Measurements from ENCODE around the gene HSPBP1.
A peak's percentile ranks its signal among the peaks of the same experiment; 100 is the strongest.

The HSPBP1 gene

GRCh38 chr19:55299991-55300390, 20.1 kb upstream of the HSPBP1 start:
- H3K4me3 Mint-ChIP-seq = no peak overlapping the region
- no peaks in the 10 kb centered on the region for H3K9me3 Mint-ChIP-seq
- H3K4me1 Mint-ChIP-seq = peaks cover 2 to 13% of the 10 kb centered on the region in 2 donors
- peaks cover 5 to 6% of the 10 kb centered on the region in 2 donors for H3K27me3 Mint-ChIP-seq
- no peaks in the 10 kb centered on the region for H3K36me3 Mint-ChIP-seq
- ATAC-seq (replicated peaks) (no peak), DNase-seq (no peak)
- no peak overlapping the region for H3K27ac Mint-ChIP-seq

- no peak for ATAC-seq (replicated peaks)
- Mint-ChIP-seq H3K27ac (no peak overlapping the region), H3K4me1 (peaks cover 2 to 11% of the 10 kb centered on the region in 2 donors), H3K9me3 (no peaks in the 10 kb centered on the region), H3K36me3 (no peaks in the 10 kb centered on the region), H3K27me3 (peaks cover 5 to 6% of the 10 kb centered on the region in 2 donors), H3K4me3 (no peak overlapping the region)
- no peak for DNase-seq
Observed at GRCh38 chr19:55297267-55297666, 17.4 kb upstream of the HSPBP1 start.

GRCh38 chr19:55289117-55289796, 9.3 kb upstream of the HSPBP1 start:
- H3K36me3 Mint-ChIP-seq = no peaks in the 10 kb centered on the region
- no peak overlapping the region for H3K4me3 Mint-ChIP-seq
- H3K27ac Mint-ChIP-seq = no peak overlapping the region
- no peaks in the 10 kb centered on the region for H3K9me3 Mint-ChIP-seq
- peaks cover 0 to 5% of the 10 kb centered on the region in 2 donors for H3K4me1 Mint-ChIP-seq
- no peak for DNase-seq
- no peak for ATAC-seq (replicated peaks)
- H3K27me3 Mint-ChIP-seq = no peaks in the 10 kb centered on the region

- DNase-seq = no peak
- H3K9me3 Mint-ChIP-seq = no peaks in the 10 kb centered on the region
- no peak for ATAC-seq (replicated peaks)
- peaks cover 6 to 12% of the 10 kb centered on the region in 2 donors for H3K4me1 Mint-ChIP-seq
- no peak overlapping the region for H3K4me3 Mint-ChIP-seq
- H3K27ac Mint-ChIP-seq = no peak overlapping the region
- peaks cover 9 to 13% of the 10 kb centered on the region in 2 donors for H3K27me3 Mint-ChIP-seq
- no peaks in the 10 kb centered on the region for H3K36me3 Mint-ChIP-seq
Observed at GRCh38 chr19:55287361-55288079, 7.6 kb upstream of the HSPBP1 start.

GRCh38 chr19:55285229-55285890, 5.5 kb upstream of the HSPBP1 start:
- Mint-ChIP-seq H3K4me3 (no peak overlapping the region), H3K27ac (no peak overlapping the region), H3K9me3 (no peaks in the 10 kb centered on the region), H3K4me1 (peaks cover 14 to 18% of the 10 kb centered on the region in 2 donors), H3K36me3 (no peaks in the 10 kb centered on the region), H3K27me3 (peaks cover 9 to 15% of the 10 kb centered on the region in 2 donors)
- ATAC-seq (replicated peaks) (no peak), DNase-seq (no peak)

GRCh38 chr19:55284405-55285058, 4.6 kb upstream of the HSPBP1 start:
- Mint-ChIP-seq H3K4me3 (no peak overlapping the region), H3K27ac (no peak overlapping the region), H3K4me1 (peaks cover 18 to 25% of the 10 kb centered on the region in 2 donors), H3K27me3 (peaks cover 9 to 15% of the 10 kb centered on the region in 2 donors), H3K9me3 (no peaks in the 10 kb centered on the region), H3K36me3 (peaks cover 4 to 5% of the 10 kb centered on the region in 2 donors)
- ATAC-seq (replicated peaks) (no peak), DNase-seq (no peak)

GRCh38 chr19:55283548-55284377, 3.9 kb upstream of the HSPBP1 start, which contains the start of gene BRSK1:
TSS of gene BRSK1 (plus strand) at chr19:55283997. CDS start at chr19:55284443, 446 bp downstream.
- peak within 1 kb of the TSS; percentile 22 for H3K27ac Mint-ChIP-seq
- DNase-seq (no peak), ATAC-seq (replicated peaks) (no peak)
- peaks cover 9 to 15% of the 10 kb centered on the region in 2 donors for H3K27me3 Mint-ChIP-seq
- H3K9me3 Mint-ChIP-seq = no peaks in the 10 kb centered on the region
- H3K36me3 Mint-ChIP-seq = peaks cover 4 to 5% of the 10 kb centered on the region in 2 donors
- H3K4me3 Mint-ChIP-seq = peak within 1 kb of the TSS; percentile 4 to 40
- H3K4me1 Mint-ChIP-seq = peaks cover 21 to 32% of the 10 kb centered on the region in 2 donors

- Mint-ChIP-seq H3K27ac (peak overlapping the region; percentile 100), H3K36me3 (peaks cover 20 to 23% of the 10 kb centered on the region in 2 donors), H3K4me3 (peak overlapping the region; percentile 95 to 100), H3K9me3 (no peaks in the 10 kb centered on the region), H3K27me3 (peaks cover 9 to 15% of the 10 kb centered on the region in 2 donors), H3K4me1 (peaks cover 38 to 64% of the 10 kb centered on the region in 2 donors)
- DNase-seq (no peak), ATAC-seq (replicated peaks) (no peak)
Observed at GRCh38 chr19:55279340-55279739, 570 bp downstream of the HSPBP1 start.

GRCh38 chr19:55278391-55279135, 1.3 kb downstream of the HSPBP1 start:
- no peaks in the 10 kb centered on the region for H3K9me3 Mint-ChIP-seq
- DNase-seq = no peak
- H3K27me3 Mint-ChIP-seq = peaks cover 7 to 12% of the 10 kb centered on the region in 2 donors
- H3K27ac Mint-ChIP-seq = no peak overlapping the region
- no peak for ATAC-seq (replicated peaks)
- peaks cover 36 to 61% of the 10 kb centered on the region in 2 donors for H3K4me1 Mint-ChIP-seq
- H3K4me3 Mint-ChIP-seq = no peak overlapping the region
- H3K36me3 Mint-ChIP-seq = peaks cover 23 to 27% of the 10 kb centered on the region in 2 donors

- no peak for DNase-seq
- Mint-ChIP-seq H3K27ac (peak overlapping the region; percentile 25), H3K4me3 (peak overlapping the region in 1 of 2 donors; percentile 51), H3K9me3 (no peaks in the 10 kb centered on the region), H3K4me1 (peaks cover 32 to 57% of the 10 kb centered on the region in 2 donors), H3K36me3 (peaks cover 27 to 31% of the 10 kb centered on the region in 2 donors), H3K27me3 (peaks cover 0 to 1% of the 10 kb centered on the region in 2 donors)
- no peak for ATAC-seq (replicated peaks)
Observed at GRCh38 chr19:55277494-55277893, 2.4 kb downstream of the HSPBP1 start.

GRCh38 chr19:55276720-55277430, 3.0 kb downstream of the HSPBP1 start:
- no peak for DNase-seq
- peaks cover 32 to 37% of the 10 kb centered on the region in 2 donors for H3K36me3 Mint-ChIP-seq
- no peaks in the 10 kb centered on the region for H3K9me3 Mint-ChIP-seq
- H3K4me1 Mint-ChIP-seq = peaks cover 32 to 57% of the 10 kb centered on the region in 2 donors
- peak overlapping the region; percentile 85 for H3K27ac Mint-ChIP-seq
- peak overlapping the region; percentile 39 to 51 for H3K4me3 Mint-ChIP-seq
- no peaks in the 10 kb centered on the region for H3K27me3 Mint-ChIP-seq
- peak in 1 of 2 donors; percentile 17 for ATAC-seq (replicated peaks)
